ENCODE results near the gene TMEM8B. TPM values are rescaled to one million over a fixed set of nuclear protein-coding genes. Genes with fewer than 3 reads are reported as not detected.

The TMEM8B gene
- total and polyA plus RNA-seq, 2 donors (not counting 1 experiment from before 2014, with no cell fraction given) = 12.2 to 14.5 TPM

DNA sequence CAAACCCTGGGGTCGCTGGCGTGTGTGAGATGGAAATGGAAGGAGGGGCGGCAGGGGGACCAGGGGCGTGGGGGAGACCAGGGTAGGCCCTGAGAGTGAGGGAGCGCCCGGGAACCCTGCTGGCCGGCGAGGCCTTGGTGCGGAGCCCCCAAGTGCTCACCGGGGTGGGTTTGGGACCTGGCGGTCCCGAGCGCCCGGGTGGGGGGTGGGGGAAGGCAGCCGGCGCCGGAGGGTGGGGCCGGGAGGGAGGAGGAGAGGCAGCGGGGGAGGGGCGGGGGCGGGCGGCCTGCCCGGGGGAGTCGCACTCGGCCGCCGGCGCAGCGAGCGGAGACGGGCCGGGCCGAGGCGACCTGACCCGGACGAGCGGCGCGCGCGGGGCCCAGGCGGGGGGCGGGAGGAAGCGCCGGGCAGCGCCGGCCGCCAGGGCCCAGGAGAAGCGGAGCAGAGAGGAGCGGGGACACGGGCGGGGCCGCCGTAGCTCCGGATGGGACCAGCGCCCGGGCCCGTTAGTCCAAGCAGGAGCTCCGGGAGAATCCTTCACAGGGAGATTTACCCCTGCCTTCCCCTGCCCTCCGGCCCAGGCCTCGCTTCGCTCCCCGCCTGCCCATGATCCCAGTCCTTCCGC lies 37.6 kb upstream of the TMEM8B start, which contains the start of gene NPR2:
NPR2 (plus strand) TSS at position 295 of the 625 bp plus-strand sequence. CDS start 818 bp downstream, outside the sequence.
- Histone ChIP-seq H3K4me2 (replicated peaks; ENCODE audit: low read depth, low read length, poor library complexity, severe bottlenecking) (no peak within 1 kb of the TSS), H3K4me3 (ENCODE audit: control extremely low read depth in 1 of 5, extremely low read depth in 1 of 5, insufficient read depth in 1 of 5, low read depth in 2 of 5, low read length in 4 of 5) (no peak within 1 kb of the TSS), H3K27me3 (replicated peaks in 1 of 4; ENCODE audit: control extremely low read depth in 1 of 4, control insufficient read depth in 3 of 4, insufficient read depth in 4 of 4, low read length in 3 of 4) (peaks cover 0 to 6% (median 3%) of the 10 kb centered on the region in 4 experiments), H3K79me2 (ENCODE audit: control insufficient read depth, insufficient read depth, low read length) (peaks cover 5% of the 10 kb centered on the region), H3K9ac (ENCODE audit: low read length) (no peak within 1 kb of the TSS), H2AFZ (ENCODE audit: insufficient read depth, low read depth, low read length, poor library complexity, severe bottlenecking) (no peak within 1 kb of the TSS), H4K20me1 (ENCODE audit: control insufficient read depth, insufficient read depth, low read length, poor library complexity, severe bottlenecking) (peaks cover 9% of the 10 kb centered on the region), H3K36me3 (replicated peaks in 1 of 2; ENCODE audit: control extremely low read depth in 1 of 2, control insufficient read depth in 1 of 2, extremely low read depth in 1 of 2, insufficient read depth in 2 of 2, low read length in 1 of 2) (peaks cover 0 to 1% of the 10 kb centered on the region in 2 experiments), H3K4me1 (ENCODE audit: control insufficient read depth in 2 of 2, insufficient read depth in 2 of 2, low read length in 2 of 2) (peaks cover 5% of the 10 kb centered on the region in 2 donors), H3K9me3 (ENCODE audit: control extremely low read depth in 1 of 3, control insufficient read depth in 2 of 3, insufficient read depth in 1 of 3, low read length in 2 of 3) (no peaks in the 10 kb centered on the region), H3K27ac (ENCODE audit: low read length in 2 of 2) (no peak within 1 kb of the TSS)
- DNase-seq = no peak
- peak within 1 kb of the TSS; percentile 41 for H3K4me3 Mint-ChIP-seq
- 40% methylated on average over 35 of the region's 64 CpGs for WGBS (ENCODE audit: insufficient coverage)
- ATAC-seq (ENCODE audit: low read depth) = no peak
- no peaks in the 10 kb centered on the region for H3K9me3 Mint-ChIP-seq (ENCODE audit: insufficient read depth)
- ChIA-PET CTCF (interaction anchor here (1.0 to 2.6 kb wide), 5 partner anchors 16 to 90 kb away, joined by 3 to 24 read pairs (median 6); partner anchors contain the start of gene SPAG8), POLR2A (no interaction called here)
- peaks cover 4% of the 10 kb centered on the region for H3K27me3 Mint-ChIP-seq
- peaks cover 9% of the 10 kb centered on the region for H3K4me1 Mint-ChIP-seq
- H3K27ac Mint-ChIP-seq = peak within 1 kb of the TSS; percentile 26
- intact Hi-C loops (cut with micrococcal nuclease) = loop anchor here (2.0 kb wide), 1 partner anchor 35 kb away; no protein-coding TSS in a partner anchor
- TF ChIP-seq, protein P1, sequence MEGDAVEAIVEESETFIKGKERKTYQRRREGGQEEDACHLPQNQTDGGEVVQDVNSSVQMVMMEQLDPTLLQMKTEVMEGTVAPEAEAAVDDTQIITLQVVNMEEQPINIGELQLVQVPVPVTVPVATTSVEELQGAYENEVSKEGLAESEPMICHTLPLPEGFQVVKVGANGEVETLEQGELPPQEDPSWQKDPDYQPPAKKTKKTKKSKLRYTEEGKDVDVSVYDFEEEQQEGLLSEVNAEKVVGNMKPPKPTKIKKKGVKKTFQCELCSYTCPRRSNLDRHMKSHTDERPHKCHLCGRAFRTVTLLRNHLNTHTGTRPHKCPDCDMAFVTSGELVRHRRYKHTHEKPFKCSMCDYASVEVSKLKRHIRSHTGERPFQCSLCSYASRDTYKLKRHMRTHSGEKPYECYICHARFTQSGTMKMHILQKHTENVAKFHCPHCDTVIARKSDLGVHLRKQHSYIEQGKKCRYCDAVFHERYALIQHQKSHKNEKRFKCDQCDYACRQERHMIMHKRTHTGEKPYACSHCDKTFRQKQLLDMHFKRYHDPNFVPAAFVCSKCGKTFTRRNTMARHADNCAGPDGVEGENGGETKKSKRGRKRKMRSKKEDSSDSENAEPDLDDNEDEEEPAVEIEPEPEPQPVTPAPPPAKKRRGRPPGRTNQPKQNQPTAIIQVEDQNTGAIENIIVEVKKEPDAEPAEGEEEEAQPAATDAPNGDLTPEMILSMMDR (IDR thresholded peaks at IDR 0.05) = no peak
- TF ChIP-seq EZH2 (IDR thresholded peaks at IDR 0.05; ENCODE audit: borderline replicate concordance, insufficient read depth, low read depth, low read length, poor library complexity, severe bottlenecking) = no peak
